GM12864 (cell line): ENCODE measurements around the gene XPO6.
A peak's percentile ranks its signal among the peaks of the same experiment; 100 is the strongest.

ENCODE experiments used
- DNase-seq: peaks from one replicate; pipeline ENCODE4 v3.0.0-alpha.2; 2011; ENCODE audit warnings: low read depth
- H3K4me3 ChIP-seq: 2 replicates; pipeline ENCODE4 v1.5.1; 2011; ENCODE audit warnings: mild to moderate bottlenecking, low read depth, low read length, control low read depth
- CTCF ChIP-seq: IDR thresholded peaks from 2 replicates; pipeline ENCODE4 v1.5.1; 2011; ENCODE audit warnings: low read depth, mild to moderate bottlenecking, moderate library complexity, low read length, control low read depth, inconsistent platforms; ENCODE audit errors: missing control alignments

XPO6 gene

GRCh38 chr16:28191364-28191960 lies 20.3 kb downstream of the XPO6 start:
- no peak for DNase-seq
- TF ChIP-seq CTCF, result no peak
- H3K4me3 ChIP-seq, result no peak overlapping the region

- no peak for DNase-seq
- TF ChIP-seq CTCF, result no peak
- H3K4me3 ChIP-seq, result no peak overlapping the region; the same call in 1 of the 2 replicates
These were observed 22.5 kb downstream of the XPO6 start for GRCh38 chr16:28189245-28189644.

- no peak for TF ChIP-seq CTCF
- H3K4me3 ChIP-seq, result peak overlapping the region; percentile 12; the same call in 1 of the 2 replicates
- peak; percentile 78 for DNase-seq
These were observed 23.5 kb downstream of the XPO6 start for GRCh38 chr16:28188085-28188916.

- H3K4me3 ChIP-seq, result peak overlapping the region; percentile 15; the same call in 1 of the 2 replicates
- no peak for DNase-seq
- no peak for TF ChIP-seq CTCF
These were observed 24.2 kb downstream of the XPO6 start for GRCh38 chr16:28187595-28188004.

GRCh38 chr16:28186752-28187151 lies 25.0 kb downstream of the XPO6 start:
- TF ChIP-seq CTCF, result no peak
- no peak for DNase-seq
- H3K4me3 ChIP-seq, result no peak overlapping the region

- no peak for DNase-seq
- no peak overlapping the region for H3K4me3 ChIP-seq
- no peak for TF ChIP-seq CTCF
These were observed 26.1 kb downstream of the XPO6 start for GRCh38 chr16:28185696-28186095.

GRCh38 chr16:28184625-28185024 lies 27.1 kb downstream of the XPO6 start:
- no peak for TF ChIP-seq CTCF
- H3K4me3 ChIP-seq, result no peak overlapping the region
- no peak for DNase-seq
